ENCODE data around the gene S100A4.
"Not testable (repeated sequence)": the region's sequence is repeated elsewhere in the genome, so short reads cannot be mapped to it uniquely, and the experiment has no call there.

Gene S100A4

DNA sequence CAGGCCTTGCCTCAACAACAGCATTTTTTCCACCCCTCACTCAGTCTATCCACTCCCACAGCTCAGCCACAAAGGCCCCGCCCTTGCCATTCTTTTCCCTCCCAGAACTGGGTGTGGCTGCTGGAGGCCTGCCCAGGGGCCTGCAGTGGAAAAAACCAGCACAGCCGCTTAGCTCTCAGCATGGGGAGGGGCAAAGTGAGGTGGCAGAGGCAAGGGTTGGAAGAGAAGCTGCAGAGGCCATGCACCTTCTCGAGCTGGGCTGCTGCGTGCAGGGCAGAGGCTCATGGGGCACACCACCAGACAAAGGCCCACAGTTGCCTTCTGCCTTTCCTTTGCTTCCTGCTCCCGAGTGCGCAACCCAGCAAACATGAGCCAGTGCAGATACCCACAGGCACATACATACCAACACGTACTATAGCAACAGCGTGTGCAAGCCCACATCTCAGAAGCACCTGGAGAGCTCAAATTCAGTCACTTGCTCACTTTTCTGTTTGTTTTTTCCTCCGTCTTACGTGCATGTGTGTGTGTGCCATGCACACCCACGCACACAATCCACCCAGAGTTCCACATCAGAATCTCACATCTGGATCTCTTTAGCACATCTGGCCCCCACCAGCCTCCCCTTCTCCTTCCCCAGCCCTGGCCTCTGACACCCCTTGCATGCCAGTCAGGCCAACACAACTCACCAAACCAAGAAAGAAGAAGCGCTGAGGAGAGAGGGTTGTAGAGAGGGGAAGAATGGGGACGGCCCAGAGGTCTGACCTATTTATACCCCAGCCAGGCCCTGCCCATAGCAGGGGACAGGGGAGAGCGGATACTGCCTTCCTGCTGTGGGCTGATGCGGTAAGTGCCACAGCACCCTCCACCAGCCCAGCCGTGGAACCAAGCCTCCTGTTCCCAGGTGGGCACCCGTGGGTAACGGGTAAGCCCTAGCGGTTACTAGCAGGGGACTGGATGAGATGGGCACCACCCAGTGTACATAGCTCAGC, at the start of gene S100A4:
S100A4 (minus strand) TSS at position 740 of the 989 bp plus-strand sequence. CDS start 1,012 bp downstream, outside the sequence.
- H3K27ac ChIP-seq, result peak within 1 kb of the TSS; percentile 37
- TF ChIP-seq ZFX (IDR thresholded peaks at IDR 0.05) (no peak), CTCF (conservative IDR thresholded peaks at IDR 0.05) (no peak)

DNA sequence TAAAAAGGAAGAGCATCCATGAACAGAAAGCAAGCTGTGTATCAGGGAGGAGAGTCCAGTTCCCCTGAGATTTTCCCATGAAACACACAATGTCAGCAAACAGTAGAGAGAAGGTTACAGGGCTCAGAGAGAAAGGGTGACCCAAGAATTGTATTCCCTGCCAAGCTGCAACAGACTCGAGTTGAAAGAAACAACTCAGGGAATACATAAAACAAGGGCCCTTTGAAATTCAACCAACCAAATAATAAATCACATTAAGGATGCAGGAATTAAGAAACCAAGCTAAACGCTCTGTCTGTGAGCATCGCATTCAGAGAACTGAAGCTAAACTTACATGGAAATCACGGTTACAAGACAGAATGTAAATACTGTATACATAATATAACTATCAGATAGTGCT, 47.1 kb upstream of the S100A4 start:
- TF ChIP-seq ZFX (IDR thresholded peaks at IDR 0.05), result no peak
- TF ChIP-seq CTCF (conservative IDR thresholded peaks at IDR 0.05), result no peak
- no peak overlapping the region for H3K27ac ChIP-seq

- TF ChIP-seq CTCF (conservative IDR thresholded peaks at IDR 0.05) (no peak), ZFX (IDR thresholded peaks at IDR 0.05) (no peak)
- H3K27ac ChIP-seq, result no peak overlapping the region
These were observed 42.9 kb upstream of the S100A4 start for GRCh38 chr1:153588482-153588881.

DNA sequence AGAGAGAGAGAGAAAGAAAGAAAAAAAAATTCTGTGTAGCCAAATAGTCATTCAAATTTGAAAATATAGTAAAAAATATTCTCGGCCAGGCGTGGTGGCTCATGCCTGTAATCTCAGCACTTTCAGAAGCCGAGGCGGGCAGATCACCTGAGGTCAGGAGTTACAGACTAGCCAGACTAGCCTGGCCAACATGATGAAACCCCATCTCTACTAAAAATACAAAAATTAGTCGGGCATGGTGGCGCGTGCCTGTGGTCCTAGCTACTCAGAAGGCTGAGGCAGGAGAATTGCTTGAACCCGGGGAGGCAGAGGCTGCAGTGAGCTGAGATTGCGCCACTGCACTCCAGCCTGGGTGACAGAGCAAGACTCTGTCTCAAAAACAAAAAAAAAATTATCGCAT, 42.4 kb upstream of the S100A4 start:
- not testable (repeated sequence) for H3K27ac ChIP-seq

- TF ChIP-seq CTCF (conservative IDR thresholded peaks at IDR 0.05) (no peak), ZFX (IDR thresholded peaks at IDR 0.05) (no peak)
- no peak overlapping the region for H3K27ac ChIP-seq
These were observed 41.7 kb upstream of the S100A4 start for GRCh38 chr1:153587314-153587713.

- TF ChIP-seq CTCF (conservative IDR thresholded peaks at IDR 0.05), result no peak
- no peak for TF ChIP-seq ZFX (IDR thresholded peaks at IDR 0.05)
- no peak overlapping the region for H3K27ac ChIP-seq
These were observed 40.7 kb upstream of the S100A4 start for GRCh38 chr1:153586347-153586746.

GRCh38 chr1:153585006-153585405, 39.4 kb upstream of the S100A4 start:
- no peak for TF ChIP-seq CTCF (conservative IDR thresholded peaks at IDR 0.05)
- TF ChIP-seq ZFX (IDR thresholded peaks at IDR 0.05), result no peak
- no peak overlapping the region for H3K27ac ChIP-seq

All from C4-2B (cell line).